Glutamatergic neuron (in vitro differentiated cells): ENCODE results near the gene SH2D2A. TPM values are rescaled to one million over a fixed set of nuclear protein-coding genes. Genes with fewer than 3 reads are reported as not detected.
A peak's percentile ranks its signal among the peaks of the same experiment; 100 is the strongest.
"Not testable (repeated sequence)": the region's sequence is repeated elsewhere in the genome, so short reads cannot be mapped to it uniquely, and the experiment has no call there.

Experiments used
- DNase-seq: peaks from one replicate; pipeline ENCODE4 v3.0.0; 2022
- H3K27ac Mint-ChIP-seq: one replicate; pipeline ENCODE4 v1.8.0; 2020; ENCODE audit warnings: mild to moderate bottlenecking, mixed read lengths, inconsistent platforms; ENCODE audit not compliant: unreplicated experiment
- H3K27me3 Mint-ChIP-seq: one replicate; pipeline ENCODE4 v1.8.0; 2020; ENCODE audit warnings: mild to moderate bottlenecking, moderate library complexity, mixed read lengths, inconsistent platforms; ENCODE audit not compliant: unreplicated experiment
- H3K36me3 Mint-ChIP-seq: one replicate; pipeline ENCODE4 v1.8.0; 2020; ENCODE audit warnings: mild to moderate bottlenecking, mixed read lengths, inconsistent platforms; ENCODE audit not compliant: unreplicated experiment
- H3K4me1 Mint-ChIP-seq: one replicate; pipeline ENCODE4 v1.8.0; 2020; ENCODE audit warnings: mild to moderate bottlenecking, low read depth, mixed read lengths, inconsistent platforms; ENCODE audit not compliant: unreplicated experiment
- H3K4me3 Mint-ChIP-seq: one replicate; pipeline ENCODE4 v1.8.0; 2020; ENCODE audit warnings: mild to moderate bottlenecking, mixed read lengths, inconsistent platforms; ENCODE audit not compliant: unreplicated experiment
- H3K9me3 Mint-ChIP-seq: one replicate; pipeline ENCODE4 v1.8.0; 2020; ENCODE audit warnings: mild to moderate bottlenecking, moderate library complexity, mixed read lengths, inconsistent platforms; ENCODE audit not compliant: unreplicated experiment
- total RNA-seq: library from RNA; stranded (reverse); fragmentation: NEBNext Ultra II Directional; extraction: Animal tissue kit (Norgen Biotek cat#: 25700); gene quantifications from one replicate; pipeline ENCODE4 v1.2.1, GENCODE V29; 2021; ENCODE audit not compliant: unreplicated experiment
- TF ChIP-seq, protein P1 (sequence below): fragments of 200-600 bp; sonication (generic); IDR thresholded peaks from one replicate; pipeline ENCODE4 v1.5.0; 2021; ENCODE audit not compliant: partially characterized antibody, unreplicated experiment

Gene SH2D2A
- total RNA-seq, 1 donor from 2014 or later = 0.86 TPM

DNA sequence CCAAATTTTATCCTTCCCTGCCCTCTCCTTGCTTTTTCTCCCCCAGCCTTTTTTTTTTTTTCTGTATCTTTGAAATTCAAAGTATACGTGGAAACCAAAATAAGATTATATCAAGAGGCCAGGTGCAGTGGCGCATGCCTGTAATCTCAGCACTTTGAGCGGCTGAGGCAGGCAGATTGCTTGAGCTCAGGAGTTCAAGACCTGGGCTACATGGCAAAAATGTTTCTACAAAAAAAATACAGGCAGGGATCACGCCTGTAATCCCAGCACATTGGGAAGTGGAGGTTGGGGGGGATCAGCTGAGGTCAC, 55.9 kb downstream of the SH2D2A start:
- H3K4me3 Mint-ChIP-seq = peak overlapping the region; percentile 2
- no peaks in the 10 kb centered on the region for H3K36me3 Mint-ChIP-seq
- TF ChIP-seq, protein P1, sequence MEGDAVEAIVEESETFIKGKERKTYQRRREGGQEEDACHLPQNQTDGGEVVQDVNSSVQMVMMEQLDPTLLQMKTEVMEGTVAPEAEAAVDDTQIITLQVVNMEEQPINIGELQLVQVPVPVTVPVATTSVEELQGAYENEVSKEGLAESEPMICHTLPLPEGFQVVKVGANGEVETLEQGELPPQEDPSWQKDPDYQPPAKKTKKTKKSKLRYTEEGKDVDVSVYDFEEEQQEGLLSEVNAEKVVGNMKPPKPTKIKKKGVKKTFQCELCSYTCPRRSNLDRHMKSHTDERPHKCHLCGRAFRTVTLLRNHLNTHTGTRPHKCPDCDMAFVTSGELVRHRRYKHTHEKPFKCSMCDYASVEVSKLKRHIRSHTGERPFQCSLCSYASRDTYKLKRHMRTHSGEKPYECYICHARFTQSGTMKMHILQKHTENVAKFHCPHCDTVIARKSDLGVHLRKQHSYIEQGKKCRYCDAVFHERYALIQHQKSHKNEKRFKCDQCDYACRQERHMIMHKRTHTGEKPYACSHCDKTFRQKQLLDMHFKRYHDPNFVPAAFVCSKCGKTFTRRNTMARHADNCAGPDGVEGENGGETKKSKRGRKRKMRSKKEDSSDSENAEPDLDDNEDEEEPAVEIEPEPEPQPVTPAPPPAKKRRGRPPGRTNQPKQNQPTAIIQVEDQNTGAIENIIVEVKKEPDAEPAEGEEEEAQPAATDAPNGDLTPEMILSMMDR = no peak
- peaks cover 14% of the 10 kb centered on the region for H3K4me1 Mint-ChIP-seq
- H3K27me3 Mint-ChIP-seq = peaks cover 3% of the 10 kb centered on the region
- peaks cover 4% of the 10 kb centered on the region for H3K9me3 Mint-ChIP-seq
- H3K27ac Mint-ChIP-seq = peak overlapping the region; percentile 93
- no peak for DNase-seq

DNA sequence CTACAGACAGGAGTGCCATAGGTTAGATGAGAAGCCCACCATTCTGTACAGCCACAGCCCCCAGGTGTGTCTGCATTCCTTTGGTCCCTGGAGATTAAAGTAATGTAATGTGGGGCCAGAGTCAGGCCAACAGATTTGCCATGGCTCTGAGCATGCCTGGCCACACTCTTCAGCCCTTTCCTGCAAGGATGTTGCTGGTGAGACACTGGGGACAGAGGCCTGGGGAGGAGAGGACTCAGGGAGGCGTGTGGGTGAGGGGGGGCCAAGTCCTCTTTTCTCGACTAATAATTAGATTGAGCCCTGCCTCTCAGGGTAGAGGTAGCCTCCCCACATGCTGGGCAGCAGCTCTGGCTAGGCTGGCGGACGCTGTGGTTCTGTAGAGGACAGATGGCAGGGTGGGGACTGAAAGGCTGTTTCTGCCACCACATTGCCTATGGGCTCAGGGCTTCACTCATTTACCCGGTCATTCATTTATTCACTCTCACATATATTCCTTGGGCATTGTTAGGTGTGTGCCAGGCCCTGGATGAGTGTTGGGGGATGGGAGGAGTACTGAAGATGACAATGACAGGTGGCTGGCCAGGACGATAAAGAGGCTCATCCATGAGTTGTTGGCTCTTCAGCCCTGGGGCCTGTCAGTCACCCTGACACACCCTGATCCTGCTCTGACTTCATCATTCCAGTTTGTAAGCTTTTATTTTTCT, 56.4 kb downstream of the SH2D2A start:
- Mint-ChIP-seq H3K36me3 (no peaks in the 10 kb centered on the region), H3K9me3 (peaks cover 4% of the 10 kb centered on the region), H3K4me1 (peaks cover 14% of the 10 kb centered on the region), H3K27ac (peak overlapping the region; percentile 93), H3K4me3 (peak overlapping the region; percentile 2), H3K27me3 (peaks cover 1% of the 10 kb centered on the region)
- TF ChIP-seq, protein P1 = no peak
- peak; percentile 47 for DNase-seq

DNA sequence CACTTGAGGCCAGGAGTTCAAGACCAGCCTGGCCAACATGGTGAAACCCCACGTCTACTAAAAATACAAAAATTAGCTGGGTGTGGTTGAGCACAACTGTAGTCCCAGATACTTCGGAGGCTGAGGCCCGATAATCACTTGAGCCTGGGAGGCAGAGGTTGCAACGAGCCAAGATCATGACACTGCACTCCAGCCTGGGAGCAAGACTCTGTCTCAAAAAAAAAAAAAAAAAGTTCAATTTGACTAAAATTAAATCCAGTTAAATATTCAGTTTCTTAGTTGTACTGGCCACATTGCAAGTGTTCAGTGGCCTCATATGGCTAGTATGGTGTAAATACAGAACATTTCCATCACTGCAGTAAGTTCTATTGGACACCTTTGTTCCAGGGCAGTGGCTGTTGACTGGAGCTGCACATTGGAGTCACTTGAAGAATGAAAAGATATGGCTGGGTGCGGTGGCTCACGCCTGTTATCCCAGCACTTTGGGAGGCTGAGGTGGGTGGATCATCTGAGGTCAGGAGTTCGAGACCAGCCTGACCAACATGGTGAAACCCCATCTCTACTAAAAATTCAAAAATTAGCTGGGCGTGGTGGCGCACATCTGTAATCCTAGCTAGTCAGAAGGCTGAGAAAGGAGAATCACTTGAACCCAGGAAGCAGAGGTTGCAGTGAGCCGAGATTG, 58.9 kb downstream of the SH2D2A start:
- H3K27me3 Mint-ChIP-seq, H3K36me3 Mint-ChIP-seq: not testable (repeated sequence)
- H3K4me1 Mint-ChIP-seq = peaks cover 21% of the 10 kb centered on the region

DNA sequence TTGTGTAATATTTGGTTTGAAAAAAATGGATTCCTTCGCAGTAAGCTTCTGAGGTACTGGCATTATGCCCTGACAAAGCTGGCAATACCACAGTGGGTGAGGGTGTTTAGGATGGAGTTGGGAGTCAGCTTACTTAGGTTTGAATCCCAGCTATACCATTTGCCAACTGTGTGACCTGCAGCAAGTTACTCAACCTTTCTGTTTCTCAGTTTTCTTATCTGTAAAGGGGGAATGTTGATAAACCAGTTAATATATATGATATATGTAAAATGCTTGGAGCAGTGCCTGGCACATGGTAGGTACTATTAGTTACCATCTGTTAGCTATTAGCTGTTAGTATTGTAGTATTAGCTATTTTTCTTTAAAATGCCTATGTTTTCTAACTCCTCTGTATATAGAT, 60.3 kb downstream of the SH2D2A start:
- H3K27ac Mint-ChIP-seq = no peak overlapping the region
- H3K4me1 Mint-ChIP-seq = peaks cover 21% of the 10 kb centered on the region
- H3K27me3 Mint-ChIP-seq = peaks cover 4% of the 10 kb centered on the region
- TF ChIP-seq, protein P1 = no peak
- H3K4me3 Mint-ChIP-seq = no peak overlapping the region
- no peaks in the 10 kb centered on the region for H3K36me3 Mint-ChIP-seq
- DNase-seq = no peak
- H3K9me3 Mint-ChIP-seq = peaks cover 5% of the 10 kb centered on the region

More for the DNA sequence above, 58.9 kb downstream of the SH2D2A start:
- not testable (repeated sequence) for DNase-seq, H3K4me3 Mint-ChIP-seq, H3K27ac Mint-ChIP-seq, H3K9me3 Mint-ChIP-seq

Other genes starting within 250 kb of the SH2D2A start
- 6.1 TPM for gene IQGAP3, start 244.3 kb downstream of the SH2D2A start, total RNA-seq
- gene TTC24, start 237.1 kb downstream of the SH2D2A start, total RNA-seq = not detected
- 44.5 TPM for gene NAXE, start 225.1 kb downstream of the SH2D2A start, total RNA-seq
- gene GPATCH4, start 215.4 kb downstream of the SH2D2A start, total RNA-seq = 13.2 TPM
- gene HAPLN2, start 197.4 kb downstream of the SH2D2A start, total RNA-seq = 0.71 TPM
- gene BCAN, start 174.7 kb downstream of the SH2D2A start, total RNA-seq = 10.3 TPM
- 375 TPM for gene NES, start 139.4 kb downstream of the SH2D2A start, total RNA-seq
- gene CRABP2, start 111.3 kb downstream of the SH2D2A start, total RNA-seq = 2.4 TPM
- 27.1 TPM for gene METTL25B, start 88.4 kb downstream of the SH2D2A start, total RNA-seq
- 32.6 TPM for gene ISG20L2, start 88.1 kb downstream of the SH2D2A start, total RNA-seq
- 25.1 TPM for gene MRPL24, start 75.8 kb downstream of the SH2D2A start, total RNA-seq
- gene HDGF, start 65.2 kb downstream of the SH2D2A start, total RNA-seq = 147 TPM
- gene PRCC, start 49.3 kb downstream of the SH2D2A start, total RNA-seq = 88.8 TPM
- 6.9 TPM for gene INSRR, start 42.3 kb upstream of the SH2D2A start, total RNA-seq
- gene NTRK1, start 44.0 kb upstream of the SH2D2A start, total RNA-seq = 296 TPM
- 1.2 TPM for gene PEAR1, start 76.9 kb upstream of the SH2D2A start, total RNA-seq
- not detected for gene LRRC71, start 103.8 kb upstream of the SH2D2A start, total RNA-seq
- gene ARHGEF11, start 228.9 kb upstream of the SH2D2A start, total RNA-seq = 40.5 TPM